Subcutaneous adipose tissue (tissue), 4 donors: ENCODE data around the gene SRCIN1. TPM values are rescaled to one million over a fixed set of nuclear protein-coding genes. Genes with fewer than 3 reads are reported as not detected.

Experiments
- CTCF ChIP-seq: fragments of 450-650 bp; IDR thresholded peaks from one replicate; pipeline ENCODE4 v1.5.1; 2016; ENCODE audit warnings: low read depth, mild to moderate bottlenecking, control low read depth, antibody characterized with exemption, moderate library complexity
- total RNA-seq, 4 donors: library from RNA; depleted of rRNA; stranded (reverse); fragments of >200 nt; gene quantifications; one replicate each; pipeline ENCODE4 v1.1.0, GENCODE V29; 2016

The SRCIN1 gene
- total RNA-seq, 4 donors from 2014 or later: 0.82 to 11.5 (median 4.0) TPM

- TF ChIP-seq CTCF: no peak
These were observed 13.7 kb upstream of the SRCIN1 start for GRCh38 chr17:38619451-38619795.

- TF ChIP-seq CTCF: no peak
These were observed 12.4 kb upstream of the SRCIN1 start for GRCh38 chr17:38617967-38618760.

- no peak for TF ChIP-seq CTCF
These were observed 11.5 kb upstream of the SRCIN1 start for GRCh38 chr17:38617074-38617860.

GRCh38 chr17:38616361-38616760 lies 10.6 kb upstream of the SRCIN1 start:
- TF ChIP-seq CTCF: no peak

DNA sequence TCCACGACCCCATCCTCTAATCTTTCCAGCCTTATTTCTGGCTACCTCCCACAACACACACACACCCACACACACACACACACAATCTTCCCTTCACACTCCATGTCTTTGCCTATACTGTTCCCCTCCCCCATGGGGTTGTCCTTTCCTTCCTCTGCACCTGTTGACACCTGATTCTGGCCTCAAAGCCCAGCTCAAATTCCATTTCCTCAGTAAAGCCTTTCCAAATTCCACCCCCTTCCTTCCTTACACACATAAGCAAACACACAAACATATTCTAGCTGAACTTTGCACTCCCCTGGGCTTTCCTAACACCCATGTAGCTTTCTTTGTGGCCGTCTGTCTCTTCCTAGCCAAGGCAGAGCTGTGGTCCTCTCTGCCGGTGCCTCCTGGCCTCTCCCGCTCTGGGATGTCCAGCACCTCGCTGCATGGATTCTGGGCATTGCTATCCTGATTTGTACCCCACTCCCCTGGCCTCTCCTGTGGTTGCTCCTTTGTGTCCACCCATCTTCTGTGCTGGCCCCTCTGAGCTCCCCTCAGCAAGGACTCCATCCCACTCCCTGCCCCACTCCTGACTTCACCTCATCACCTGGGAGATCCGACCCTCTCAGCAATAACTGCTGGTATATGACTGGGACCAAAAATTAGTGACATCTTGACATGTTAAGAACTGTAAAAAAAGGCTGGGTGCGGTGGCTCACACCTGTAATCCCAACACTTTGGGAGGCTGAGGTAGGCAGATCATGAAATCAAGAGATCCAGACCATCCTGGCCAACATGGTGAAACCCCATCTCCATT lies 8.4 kb upstream of the SRCIN1 start:
- TF ChIP-seq CTCF: no peak

- TF ChIP-seq CTCF: no peak
These were observed 7.8 kb upstream of the SRCIN1 start for GRCh38 chr17:38613525-38613980.

DNA sequence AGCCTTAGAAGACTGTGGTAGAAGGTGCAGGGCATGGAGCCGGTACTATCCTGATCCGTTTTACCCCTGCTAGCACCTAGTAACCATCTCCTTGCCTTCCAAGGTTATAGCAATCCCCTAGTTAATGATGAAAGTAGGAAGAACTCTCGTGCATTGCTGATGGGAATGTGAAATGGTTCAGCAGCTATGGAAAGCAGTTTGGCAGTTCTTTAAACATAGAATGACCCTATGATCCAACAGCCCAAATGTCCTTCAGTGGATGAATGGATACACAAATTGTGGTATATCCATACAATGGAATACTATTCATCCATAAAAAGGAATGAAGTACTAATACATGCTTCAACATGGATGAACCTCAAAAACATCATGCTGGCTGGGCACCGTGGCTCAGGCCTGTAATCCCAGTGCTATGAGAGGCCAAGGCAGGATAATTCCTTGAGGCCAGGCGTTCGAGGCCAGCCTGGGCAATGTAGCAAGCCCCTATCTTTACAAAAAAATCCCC lies 6.2 kb upstream of the SRCIN1 start:
- no peak for TF ChIP-seq CTCF
